ENCODE data around the gene PCAT7.
"Not testable (repeated sequence)": the region's sequence is repeated elsewhere in the genome, so short reads cannot be mapped to it uniquely, and the experiment has no call there.

PCAT7 gene

GRCh38 chr9:94591876-94592275 is 37.0 kb downstream of the PCAT7 start:
- H3K36me3 ChIP-seq (ENCODE audit: insufficient read depth), result no peaks in the 10 kb centered on the region
- no peak overlapping the region for H3K4me2 ChIP-seq
- peaks cover 4% of the 10 kb centered on the region for H3K4me1 ChIP-seq (ENCODE audit: low read depth, poor library complexity, severe bottlenecking)
- no peak overlapping the region for H2AFZ ChIP-seq (ENCODE audit: low read depth)
- no peak overlapping the region for H3K9ac ChIP-seq
- no peaks in the 10 kb centered on the region for H3K79me2 ChIP-seq (ENCODE audit: insufficient read depth, low read depth)
- H3K4me3 ChIP-seq (IDR thresholded peaks at IDR 0.05; ENCODE audit: insufficient read depth, low read depth, low read length), result no peak overlapping the region
- no peak for TF ChIP-seq CTCF (conservative IDR thresholded peaks at IDR 0.05; ENCODE audit: low read depth, low read length)
- no peaks in the 10 kb centered on the region for H4K20me1 ChIP-seq (ENCODE audit: insufficient read depth)
- no peak overlapping the region for H3K27ac ChIP-seq
- H3K27me3 ChIP-seq (ENCODE audit: insufficient read depth, low read depth), result no peaks in the 10 kb centered on the region

GRCh38 chr9:94592683-94593082 is 37.8 kb downstream of the PCAT7 start:
- H2AFZ ChIP-seq (ENCODE audit: low read depth); H3K79me2 ChIP-seq (ENCODE audit: insufficient read depth, low read depth); H3K4me2 ChIP-seq; H3K27me3 ChIP-seq (ENCODE audit: insufficient read depth, low read depth); H3K4me1 ChIP-seq (ENCODE audit: low read depth, poor library complexity, severe bottlenecking); H3K4me3 ChIP-seq (IDR thresholded peaks at IDR 0.05; ENCODE audit: insufficient read depth, low read depth, low read length); H4K20me1 ChIP-seq (ENCODE audit: insufficient read depth); H3K27ac ChIP-seq; H3K9ac ChIP-seq; H3K36me3 ChIP-seq (ENCODE audit: insufficient read depth): not testable (repeated sequence)

- H3K79me2 ChIP-seq (ENCODE audit: insufficient read depth, low read depth), result no peaks in the 10 kb centered on the region
- no peak for TF ChIP-seq CTCF (conservative IDR thresholded peaks at IDR 0.05; ENCODE audit: low read depth, low read length)
- H3K36me3 ChIP-seq (ENCODE audit: insufficient read depth), result no peaks in the 10 kb centered on the region
- H3K4me1 ChIP-seq (ENCODE audit: low read depth, poor library complexity, severe bottlenecking), result no peaks in the 10 kb centered on the region
- no peak within 1 kb of the TSS for H3K27ac ChIP-seq
- no peak within 1 kb of the TSS for H3K4me2 ChIP-seq
- H3K9ac ChIP-seq, result no peak within 1 kb of the TSS
- no peaks in the 10 kb centered on the region for H4K20me1 ChIP-seq (ENCODE audit: insufficient read depth)
- H2AFZ ChIP-seq (ENCODE audit: low read depth), result no peak within 1 kb of the TSS
- no peak within 1 kb of the TSS for H3K4me3 ChIP-seq (IDR thresholded peaks at IDR 0.05; ENCODE audit: insufficient read depth, low read depth, low read length)
- no peaks in the 10 kb centered on the region for H3K27me3 ChIP-seq (ENCODE audit: insufficient read depth, low read depth)
Observed at GRCh38 chr9:94593459-94594345, 38.8 kb downstream of the PCAT7 start, which contains the start of gene FBP2. Gene FBP2, minus strand, starts transcription at chr9:94593824. Its CDS starts 98 bp downstream, at chr9:94593726.

- Histone ChIP-seq H4K20me1 (ENCODE audit: insufficient read depth) (no peaks in the 10 kb centered on the region), H3K27me3 (ENCODE audit: insufficient read depth, low read depth) (no peaks in the 10 kb centered on the region), H3K79me2 (ENCODE audit: insufficient read depth, low read depth) (no peaks in the 10 kb centered on the region), H2AFZ (ENCODE audit: low read depth) (no peak overlapping the region), H3K36me3 (ENCODE audit: insufficient read depth) (no peaks in the 10 kb centered on the region), H3K27ac (no peak overlapping the region), H3K4me3 (IDR thresholded peaks at IDR 0.05; ENCODE audit: insufficient read depth, low read depth, low read length) (no peak overlapping the region), H3K4me1 (ENCODE audit: low read depth, poor library complexity, severe bottlenecking) (peaks cover 6% of the 10 kb centered on the region), H3K9ac (no peak overlapping the region), H3K4me2 (no peak overlapping the region)
- no peak for TF ChIP-seq CTCF (conservative IDR thresholded peaks at IDR 0.05; ENCODE audit: low read depth, low read length)
Observed at GRCh38 chr9:94599102-94599501, 44.2 kb downstream of the PCAT7 start.

- H3K36me3 ChIP-seq (ENCODE audit: insufficient read depth), result no peaks in the 10 kb centered on the region
- no peak overlapping the region for H2AFZ ChIP-seq (ENCODE audit: low read depth)
- H3K9ac ChIP-seq, result no peak overlapping the region
- no peak overlapping the region for H3K4me3 ChIP-seq (IDR thresholded peaks at IDR 0.05; ENCODE audit: insufficient read depth, low read depth, low read length)
- no peaks in the 10 kb centered on the region for H3K27me3 ChIP-seq (ENCODE audit: insufficient read depth, low read depth)
- no peak overlapping the region for H3K27ac ChIP-seq
- no peak overlapping the region for H3K4me2 ChIP-seq
- H4K20me1 ChIP-seq (ENCODE audit: insufficient read depth), result no peaks in the 10 kb centered on the region
- H3K4me1 ChIP-seq (ENCODE audit: low read depth, poor library complexity, severe bottlenecking), result peaks cover 6% of the 10 kb centered on the region
- no peaks in the 10 kb centered on the region for H3K79me2 ChIP-seq (ENCODE audit: insufficient read depth, low read depth)
- no peak for TF ChIP-seq CTCF (conservative IDR thresholded peaks at IDR 0.05; ENCODE audit: low read depth, low read length)
Observed at GRCh38 chr9:94600258-94600657, 45.4 kb downstream of the PCAT7 start.
